Stimulated activated CD4-positive, alpha-beta T cell treated with anti-CD3 and anti-CD28 coated beads, TNF-alpha, amount 100 ng/mL, for 24 hours (primary cell): ENCODE data around the gene ZNF716.
"Not testable (repeated sequence)": the region's sequence is repeated elsewhere in the genome, so short reads cannot be mapped to it uniquely, and the experiment has no call there.

Source experiments
- DNase-seq, 3 experiments: peaks; one replicate each; pipeline ENCODE4 v3.0.0-alpha.2; 2020; ENCODE audit warnings: low read depth in 3 of 3

Gene ZNF716

GRCh38 chr7:57449904-57450303 lies at the start of gene ZNF716:
Gene ZNF716, plus strand, starts transcription at chr7:57450177. Its CDS starts 112 bp downstream, at chr7:57450289.
- no peak for DNase-seq

DNA sequence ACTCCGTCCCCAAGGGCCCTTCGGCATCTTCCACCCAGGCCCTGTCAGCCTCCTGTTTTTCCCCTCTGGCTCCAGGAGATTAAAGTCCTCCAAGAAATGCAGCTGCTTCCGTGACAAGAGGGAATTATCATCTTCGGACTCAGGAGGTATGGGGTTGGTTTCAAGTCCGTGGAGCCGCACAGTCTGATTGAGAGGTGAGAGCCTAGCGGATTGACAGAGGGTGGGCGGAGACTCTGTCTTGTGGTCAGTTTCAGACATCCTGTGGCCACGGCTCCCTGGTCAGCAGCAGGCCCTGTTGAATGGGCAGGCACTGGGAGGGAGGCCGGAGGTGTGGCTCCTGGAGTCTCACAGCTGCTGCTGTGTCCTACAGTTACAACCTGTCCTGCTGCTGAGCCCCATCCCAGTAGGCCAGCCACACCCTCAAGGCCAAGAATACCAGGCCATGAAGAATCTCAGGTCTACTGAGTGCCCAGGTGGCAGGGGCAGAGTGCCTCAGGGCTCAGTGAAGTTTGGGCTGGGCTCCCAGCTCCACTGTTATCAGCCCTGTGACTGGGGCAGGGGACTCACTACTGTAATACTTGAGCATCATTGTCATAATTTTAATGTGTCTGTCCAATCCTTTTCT lies 49.3 kb upstream of the ZNF716 start:
- DNase-seq: no peak

GRCh38 chr7:57403051-57403450 lies 46.9 kb upstream of the ZNF716 start:
- DNase-seq: not testable (repeated sequence)

DNA sequence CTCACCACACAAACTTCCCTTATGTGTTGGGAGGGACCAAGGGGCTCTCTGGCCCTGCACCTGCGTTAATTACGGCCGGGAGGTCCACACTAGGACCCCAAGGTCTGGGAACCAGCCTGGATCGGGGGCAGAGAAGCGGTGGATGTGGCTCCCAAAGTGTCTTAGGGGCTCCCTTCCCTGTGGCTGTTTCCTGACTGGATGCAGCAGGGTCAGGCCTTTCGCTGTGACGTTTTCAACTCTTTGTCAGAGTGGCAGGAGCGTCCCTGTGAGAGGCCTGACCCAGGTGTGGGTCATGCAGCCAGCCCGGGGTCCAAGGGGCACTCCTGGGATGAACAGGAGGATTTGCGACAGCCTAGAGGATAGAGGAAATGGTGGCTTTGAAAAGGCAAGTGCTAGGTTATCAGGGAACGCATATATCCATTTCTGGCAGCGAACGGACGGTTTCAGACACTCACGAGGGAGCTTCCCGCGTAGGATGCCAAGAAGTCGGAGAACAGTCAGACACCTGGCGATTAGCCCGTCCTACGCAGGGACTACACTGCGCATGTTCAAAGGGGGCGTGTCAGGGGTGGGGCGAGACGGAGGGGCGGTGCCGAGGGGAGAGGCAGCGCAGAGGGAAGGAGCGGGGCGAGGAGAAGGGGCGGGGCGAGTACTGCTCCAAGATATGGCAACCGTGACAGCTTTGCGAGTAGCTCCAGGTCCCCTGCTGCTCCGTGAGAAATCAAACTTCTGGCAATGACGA lies 46.2 kb upstream of the ZNF716 start:
- no peak for DNase-seq

GRCh38 chr7:57404343-57404966 lies 45.5 kb upstream of the ZNF716 start:
- no peak for DNase-seq

DNA sequence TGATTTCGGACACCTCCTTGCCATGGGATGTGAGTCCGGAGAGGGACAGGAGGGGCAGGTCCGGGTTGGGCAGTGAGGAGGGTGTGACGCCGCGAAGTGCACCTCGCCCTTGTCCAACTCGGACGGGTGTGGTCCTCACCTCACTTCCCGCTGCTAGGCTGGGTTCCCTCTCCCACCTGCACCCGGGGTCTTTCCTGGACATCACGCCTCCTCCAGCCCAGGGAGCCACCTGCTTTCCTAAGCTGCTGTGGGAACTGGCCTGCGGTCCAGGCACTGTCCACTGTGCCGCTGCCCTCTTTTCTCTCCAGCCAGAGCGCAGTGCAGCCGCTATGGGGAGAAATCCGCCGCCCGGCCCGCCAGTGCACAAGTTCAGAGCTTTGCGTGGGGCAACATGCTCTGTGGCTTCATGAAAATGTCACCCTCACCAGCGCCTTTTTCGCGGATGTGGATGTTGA lies 45.0 kb upstream of the ZNF716 start:
- DNase-seq: no peak

DNA sequence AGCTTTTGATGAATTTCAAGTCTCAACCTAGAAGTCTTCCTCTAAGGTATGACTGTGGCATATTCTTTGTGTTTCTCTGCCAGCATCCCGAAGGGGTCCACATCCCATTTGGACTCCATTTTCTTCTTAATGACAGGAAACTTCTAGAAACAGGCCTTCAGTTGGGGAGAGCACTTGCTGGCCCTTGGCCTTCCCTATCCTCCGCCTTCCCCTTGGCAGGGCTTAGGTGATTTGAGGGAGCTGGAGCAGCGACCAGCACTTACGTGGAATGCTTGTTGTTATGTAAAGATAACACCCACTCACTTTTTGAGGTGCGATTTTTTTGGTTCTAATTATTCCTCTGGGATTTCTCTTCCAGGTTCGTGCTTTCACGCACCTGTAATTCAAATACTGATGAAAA lies 42.9 kb upstream of the ZNF716 start:
- no peak for DNase-seq

- no peak for DNase-seq
Observed at GRCh38 chr7:57412168-57412567, 37.8 kb upstream of the ZNF716 start.

DNA sequence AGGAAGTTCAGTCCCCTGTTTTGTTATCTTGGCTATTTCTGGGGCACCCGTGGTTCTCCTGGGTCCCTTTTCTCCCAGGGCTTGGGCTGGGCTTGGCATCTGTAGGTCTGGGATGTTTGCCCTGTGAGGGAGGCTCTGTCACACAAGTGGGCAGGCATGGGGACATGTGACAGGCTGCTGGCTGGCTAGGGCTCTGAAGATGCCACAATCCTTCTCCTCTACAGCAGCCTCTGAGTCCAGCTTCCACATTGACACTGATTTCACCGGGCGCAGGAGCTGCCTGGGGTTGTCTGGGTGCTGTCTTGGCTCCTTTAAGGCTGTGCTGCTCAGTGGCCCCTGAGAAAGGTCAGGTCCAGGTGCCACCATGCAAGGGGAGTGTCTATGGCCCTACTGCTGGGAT lies 37.4 kb upstream of the ZNF716 start:
- DNase-seq: no peak

DNA sequence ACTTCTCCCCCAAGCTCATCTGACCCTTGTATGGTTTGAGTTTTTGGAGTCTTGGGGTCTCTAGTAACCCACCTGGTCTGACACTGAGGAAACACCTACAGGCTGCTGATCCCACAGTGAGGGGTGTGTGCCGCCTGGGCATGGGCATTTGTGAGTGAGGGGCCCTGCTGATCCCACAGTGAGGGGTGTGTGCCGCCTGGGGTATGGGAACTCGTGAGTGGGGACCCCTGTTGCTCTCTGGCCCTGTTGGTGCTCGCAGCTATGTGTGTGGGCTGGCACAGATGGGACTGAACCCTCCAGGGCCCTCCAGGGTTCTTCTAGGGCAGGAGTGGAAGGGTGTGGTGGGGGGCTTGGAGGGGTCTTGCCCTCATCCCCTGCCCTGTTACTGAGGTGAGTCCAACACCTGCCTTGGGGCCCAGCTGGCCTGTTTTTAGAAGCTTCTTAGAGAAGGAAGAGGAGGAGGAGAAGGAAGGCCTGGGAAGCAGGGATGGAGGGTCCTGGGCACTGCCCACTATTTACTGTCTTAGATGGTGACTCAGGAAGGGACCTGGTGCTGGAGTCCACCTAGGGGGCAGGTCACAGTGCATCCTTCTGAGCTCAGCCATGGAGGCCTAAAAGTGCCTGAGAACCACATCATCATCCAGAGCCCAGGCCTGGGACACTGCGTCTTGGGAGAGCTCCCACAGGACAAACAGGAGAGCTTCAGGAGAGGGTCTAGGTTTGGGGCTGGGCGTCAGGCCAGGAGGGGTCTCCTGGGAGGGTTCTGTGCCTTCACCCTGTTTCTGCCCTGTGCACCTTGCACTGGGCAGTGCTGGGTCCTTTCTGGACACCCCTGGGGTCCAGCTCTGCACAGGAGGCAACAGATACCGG lies 36.2 kb upstream of the ZNF716 start:
- no peak for DNase-seq

DNA sequence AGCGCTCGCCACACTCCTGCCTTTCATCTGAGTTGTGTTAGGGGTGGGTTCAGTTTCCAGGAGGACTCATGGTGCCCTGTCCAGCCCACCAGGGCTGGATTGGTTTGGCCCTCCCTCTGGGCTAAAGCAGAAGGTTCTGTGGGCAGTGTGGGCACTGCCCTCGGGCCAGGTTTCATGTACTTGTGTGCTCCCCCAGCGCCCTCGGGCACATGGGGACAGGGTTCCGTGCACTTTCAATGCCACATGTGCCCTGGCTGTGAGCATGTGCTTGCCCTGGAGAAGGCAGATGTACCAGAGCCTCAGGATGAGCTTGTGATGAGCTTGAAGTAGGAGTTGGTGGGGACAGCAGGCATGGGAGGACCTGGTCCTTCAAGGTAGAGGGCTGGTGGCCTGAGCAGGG lies 35.6 kb upstream of the ZNF716 start:
- no peak for DNase-seq

DNA sequence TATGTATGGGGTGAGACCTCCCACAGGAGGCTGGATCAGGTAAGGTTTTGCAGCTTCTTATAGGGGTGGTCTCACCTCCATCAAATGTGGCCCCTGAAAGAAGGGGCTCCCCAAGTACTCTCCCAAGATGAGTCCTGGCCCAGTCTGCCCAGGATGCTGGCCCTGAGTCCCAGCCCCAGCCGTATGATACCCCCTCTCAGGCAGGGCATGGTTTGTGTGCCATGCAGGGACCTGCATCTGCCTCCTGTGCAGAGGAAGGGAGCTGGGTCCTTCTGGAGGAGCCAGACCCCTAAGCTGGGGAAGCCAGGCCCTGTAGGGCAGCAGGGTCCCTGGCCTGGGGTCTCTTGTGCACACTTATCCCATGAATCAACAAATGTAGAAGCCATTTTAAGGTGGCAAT lies 35.1 kb upstream of the ZNF716 start:
- no peak for DNase-seq

DNA sequence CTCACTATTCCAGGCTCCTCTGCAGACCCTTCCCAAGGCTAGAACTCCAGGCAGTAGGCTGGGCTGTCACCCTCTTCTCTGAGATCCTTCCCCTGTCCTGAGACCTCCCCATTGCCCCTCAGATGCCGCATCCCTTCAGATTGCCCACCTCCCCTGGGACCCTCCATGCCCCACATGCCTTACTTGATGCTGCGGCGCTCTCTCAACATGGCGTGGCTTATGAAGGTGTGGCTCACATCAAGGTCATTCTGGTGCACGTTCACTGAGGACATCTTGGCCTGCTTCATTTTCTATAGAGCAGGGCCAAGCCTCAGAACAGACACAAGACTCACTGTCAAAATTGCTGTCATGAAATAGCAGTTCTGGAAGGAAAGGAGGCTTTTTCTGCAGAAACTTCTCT lies 34.7 kb upstream of the ZNF716 start:
- DNase-seq: no peak

GRCh38 chr7:57415730-57416129 lies 34.2 kb upstream of the ZNF716 start:
- no peak for DNase-seq

GRCh38 chr7:57416601-57417358 lies 33.2 kb upstream of the ZNF716 start:
- no peak for DNase-seq

GRCh38 chr7:57417736-57418135 lies 32.2 kb upstream of the ZNF716 start:
- no peak for DNase-seq

DNA sequence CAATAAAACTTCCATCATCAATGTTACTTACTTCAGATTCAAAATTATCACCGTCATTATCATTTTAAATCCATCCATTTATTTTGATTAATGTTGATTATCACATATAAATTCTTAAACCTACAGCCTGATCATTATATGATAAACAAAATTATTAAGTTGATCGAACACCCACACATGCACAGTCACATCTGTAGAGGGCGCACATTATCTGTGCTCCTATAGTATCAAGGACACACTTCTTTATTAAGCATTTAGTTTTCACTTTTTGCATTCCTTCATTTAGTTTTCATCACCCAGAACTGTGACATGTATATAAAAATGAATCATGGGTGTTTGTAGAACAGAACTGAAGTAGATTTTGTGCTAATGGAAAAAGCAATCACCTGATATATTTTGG lies 26.2 kb upstream of the ZNF716 start:
- DNase-seq: no peak

- no peak for DNase-seq
Observed at GRCh38 chr7:57424515-57425238, 25.3 kb upstream of the ZNF716 start.

DNA sequence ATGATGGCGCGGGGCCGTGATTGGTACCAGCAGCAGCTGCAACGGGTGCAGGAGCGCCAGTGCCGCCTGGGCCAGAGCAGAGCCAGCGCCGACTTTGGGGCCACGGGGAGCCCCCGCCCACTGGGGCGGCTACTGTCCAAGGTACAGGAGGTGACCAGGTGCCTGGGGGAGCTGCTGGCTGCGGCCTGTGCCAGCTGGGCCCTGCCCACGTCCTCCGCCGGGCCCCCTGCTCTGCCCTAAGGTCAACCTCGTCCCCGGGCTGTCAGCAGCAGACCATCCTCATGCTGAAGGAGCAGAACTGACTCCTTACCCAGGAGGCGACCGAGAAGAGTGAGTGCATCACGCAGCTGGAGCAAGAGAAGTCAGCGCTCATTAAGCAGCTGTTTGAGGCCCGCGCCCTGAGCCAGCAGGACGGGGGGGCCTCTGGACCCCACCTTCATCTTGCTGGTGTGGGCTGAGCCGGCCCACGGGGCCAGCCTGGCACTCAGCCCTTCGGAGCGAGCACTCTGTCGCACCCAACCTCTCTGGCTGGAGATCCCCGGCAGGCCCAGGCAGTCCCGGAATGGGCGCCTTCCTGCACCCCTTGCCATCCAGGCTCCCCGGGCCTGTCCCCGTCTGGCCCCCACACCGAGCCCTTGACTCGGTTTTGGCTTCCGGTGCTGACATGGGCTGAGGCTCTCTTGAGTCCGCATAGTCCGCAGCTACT lies 24.6 kb upstream of the ZNF716 start:
- DNase-seq: no peak
